OCI-LY1 (cell line): ENCODE measurements around the gene SLC1A2.

Experiments
- EZH2 ChIP-seq: fragments of 200-600 bp; sonication (generic), shearing (Covaris generic); IDR thresholded peaks from 2 replicates; pipeline ENCODE4 v1.8.0; 2017; ENCODE audit warnings: borderline replicate concordance, mixed run types, mild to moderate bottlenecking, antibody characterized with exemption, low read length, moderate library complexity, mixed read lengths
- TF ChIP-seq, protein P1 (sequence below): fragments of 200-600 bp; sonication (generic), shearing (Covaris generic); IDR thresholded peaks from 2 replicates; pipeline ENCODE4 v1.5.1; 2017; ENCODE audit warnings: mild to moderate bottlenecking, antibody characterized with exemption, low read length, moderate library complexity, mixed read lengths

DNA sequence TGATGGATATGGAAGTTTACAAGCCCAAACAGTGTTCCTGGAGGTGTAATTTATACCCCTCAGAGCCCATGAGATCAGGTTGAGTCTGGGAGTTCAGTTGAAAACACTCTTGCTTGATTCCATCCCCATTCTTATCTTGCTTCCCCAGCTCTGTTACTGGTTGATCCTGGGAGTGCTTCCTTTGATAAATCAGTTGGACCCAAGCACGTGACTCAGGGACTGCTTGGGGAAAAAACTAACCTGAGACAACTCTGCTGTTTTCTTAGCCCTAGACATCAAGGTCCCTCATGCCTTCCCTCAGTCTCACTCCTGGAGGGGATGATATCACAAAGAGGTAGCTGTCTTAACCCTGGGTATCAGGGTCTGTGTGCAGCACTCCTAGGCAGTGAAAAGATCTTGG is 35.0 kb upstream of the SLC1A2 start:
- TF ChIP-seq, protein P1, sequence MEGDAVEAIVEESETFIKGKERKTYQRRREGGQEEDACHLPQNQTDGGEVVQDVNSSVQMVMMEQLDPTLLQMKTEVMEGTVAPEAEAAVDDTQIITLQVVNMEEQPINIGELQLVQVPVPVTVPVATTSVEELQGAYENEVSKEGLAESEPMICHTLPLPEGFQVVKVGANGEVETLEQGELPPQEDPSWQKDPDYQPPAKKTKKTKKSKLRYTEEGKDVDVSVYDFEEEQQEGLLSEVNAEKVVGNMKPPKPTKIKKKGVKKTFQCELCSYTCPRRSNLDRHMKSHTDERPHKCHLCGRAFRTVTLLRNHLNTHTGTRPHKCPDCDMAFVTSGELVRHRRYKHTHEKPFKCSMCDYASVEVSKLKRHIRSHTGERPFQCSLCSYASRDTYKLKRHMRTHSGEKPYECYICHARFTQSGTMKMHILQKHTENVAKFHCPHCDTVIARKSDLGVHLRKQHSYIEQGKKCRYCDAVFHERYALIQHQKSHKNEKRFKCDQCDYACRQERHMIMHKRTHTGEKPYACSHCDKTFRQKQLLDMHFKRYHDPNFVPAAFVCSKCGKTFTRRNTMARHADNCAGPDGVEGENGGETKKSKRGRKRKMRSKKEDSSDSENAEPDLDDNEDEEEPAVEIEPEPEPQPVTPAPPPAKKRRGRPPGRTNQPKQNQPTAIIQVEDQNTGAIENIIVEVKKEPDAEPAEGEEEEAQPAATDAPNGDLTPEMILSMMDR: no peak
- TF ChIP-seq EZH2: no peak
